Measurements from ENCODE around the gene ANKLE1.
A peak's percentile ranks its signal among the peaks of the same experiment; 100 is the strongest.

The ANKLE1 gene

GRCh38 chr19:17285415-17286135 lies 3.9 kb downstream of the ANKLE1 start:
- DNase-seq = no peak

GRCh38 chr19:17286263-17286662 lies 4.6 kb downstream of the ANKLE1 start:
- DNase-seq = no peak

- no peak for DNase-seq
Measured at GRCh38 chr19:17286752-17287151, 5.1 kb downstream of the ANKLE1 start.

GRCh38 chr19:17289489-17289888 lies 7.8 kb downstream of the ANKLE1 start:
- DNase-seq = peak; percentile 88

GRCh38 chr19:17292301-17293074 lies 10.8 kb downstream of the ANKLE1 start:
- DNase-seq = peak; percentile 94

GRCh38 chr19:17293605-17294004 lies 11.9 kb downstream of the ANKLE1 start:
- DNase-seq = no peak

- DNase-seq = peak; percentile 37
Measured at GRCh38 chr19:17294051-17294891, 12.6 kb downstream of the ANKLE1 start.

GRCh38 chr19:17295551-17295950 lies 13.8 kb downstream of the ANKLE1 start:
- peak; percentile 37 for DNase-seq

GRCh38 chr19:17296273-17296672 lies 14.6 kb downstream of the ANKLE1 start:
- DNase-seq = peak; percentile 58

GRCh38 chr19:17296976-17297375 lies 15.3 kb downstream of the ANKLE1 start:
- no peak for DNase-seq

GRCh38 chr19:17300992-17301619 lies 19.4 kb downstream of the ANKLE1 start:
- DNase-seq = no peak

GRCh38 chr19:17302391-17303166 lies 20.9 kb downstream of the ANKLE1 start:
- DNase-seq = peak; percentile 55

- DNase-seq = peak; percentile 94
Measured at GRCh38 chr19:17303167-17303939, 21.7 kb downstream of the ANKLE1 start, which contains the start of gene ABHD8. TSS of gene ABHD8 (minus strand) at chr19:17303425. CDS start at chr19:17301616, 1,809 bp downstream.

GRCh38 chr19:17303940-17304267 lies 22.2 kb downstream of the ANKLE1 start:
- DNase-seq = no peak

- no peak for DNase-seq
Measured at GRCh38 chr19:17304386-17305215, 22.9 kb downstream of the ANKLE1 start.

GRCh38 chr19:17305216-17305516 lies 23.5 kb downstream of the ANKLE1 start:
- no peak for DNase-seq

- peak; percentile 100 for DNase-seq
Measured at GRCh38 chr19:17305517-17306284, 24.0 kb downstream of the ANKLE1 start, which contains the start of gene MRPL34. TSS of gene MRPL34 (plus strand) at chr19:17305872. CDS start at chr19:17305893, 21 bp downstream.

GRCh38 chr19:17306285-17306714 lies 24.6 kb downstream of the ANKLE1 start:
- no peak for DNase-seq

- DNase-seq = no peak
Measured at GRCh38 chr19:17307876-17308377, 26.2 kb downstream of the ANKLE1 start.

Data from MV-4-11 (cell line).